ENCODE data around the gene REXO4. TPM values are rescaled to one million over a fixed set of nuclear protein-coding genes. Genes with fewer than 3 reads are reported as not detected.
A peak's percentile ranks its signal among the peaks of the same experiment; 100 is the strongest.

The REXO4 gene
- total and polyA plus RNA-seq, 2 of the 13 experiments (the other 11 are each of a cell fraction or from before 2014, with no cell fraction given), result 18.5 to 30.4 TPM

DNA sequence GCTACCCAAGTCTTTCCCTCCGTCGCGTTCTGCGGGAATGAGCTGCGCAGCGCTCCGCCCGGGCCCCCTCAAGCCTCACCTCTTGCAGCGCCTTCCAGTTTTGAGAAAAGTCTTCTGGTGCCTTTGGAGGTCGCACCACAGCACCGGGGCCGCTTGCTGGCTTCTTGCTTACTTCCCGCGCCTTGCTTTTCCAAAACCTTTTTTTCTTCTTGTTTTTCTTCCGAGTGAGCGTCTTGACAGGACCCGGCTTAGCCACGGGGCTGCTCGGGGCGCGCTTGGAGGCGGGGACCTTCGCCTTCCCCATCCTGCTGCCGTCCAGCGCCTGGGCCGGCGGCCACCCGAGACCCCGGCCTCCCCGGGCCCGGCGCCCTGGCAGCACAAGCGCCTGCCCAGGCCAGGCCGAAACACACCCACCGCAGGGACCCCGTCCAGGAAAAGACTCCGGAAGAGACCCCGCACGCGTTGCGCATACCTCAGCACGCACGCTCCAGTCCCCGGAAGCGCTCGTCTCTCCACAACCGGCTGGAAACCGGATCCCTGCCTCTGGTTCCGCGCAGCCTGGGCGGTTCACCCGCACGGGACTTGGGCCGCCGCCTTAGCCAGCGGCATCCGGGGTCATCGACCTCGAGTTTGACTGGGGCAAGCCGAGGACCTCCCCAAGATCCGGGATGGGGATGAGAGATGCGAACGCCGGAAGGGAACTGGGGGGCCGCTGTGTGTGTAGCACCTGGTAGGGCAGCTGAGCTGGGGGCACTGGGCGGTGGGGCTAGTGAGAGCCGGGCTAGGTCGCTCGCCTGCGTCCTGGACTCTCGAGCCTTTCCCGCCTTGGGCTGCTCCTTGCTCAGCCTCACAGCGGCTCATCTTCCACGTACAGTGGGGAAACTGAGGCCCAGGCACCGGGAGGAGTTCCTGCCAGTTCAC, at the start of gene REXO4 (continued):
- TF ChIP-seq ELF1 (CRISPR knock-in tag; IDR thresholded peaks at IDR 0.05) (peak; percentile 91), ZFP37 (CRISPR knock-in tag; IDR thresholded peaks at IDR 0.05; ENCODE audit: borderline replicate concordance) (no peak), FOXC1 (CRISPR knock-in tag; IDR thresholded peaks at IDR 0.05; ENCODE audit: borderline replicate concordance) (peak; percentile 87; the same call in 1 of the 2 replicates), ZNF644 (CRISPR knock-in tag; IDR thresholded peaks at IDR 0.05; ENCODE audit: low read depth) (no peak), MATR3 (CRISPR knock-in tag; IDR thresholded peaks at IDR 0.05) (no peak), ZFYVE20 (CRISPR knock-in tag; IDR thresholded peaks at IDR 0.05; ENCODE audit: borderline replicate concordance, low read depth) (no peak), ZNF20 (CRISPR knock-in tag; IDR thresholded peaks at IDR 0.05) (no peak), CHCHD3 (CRISPR knock-in tag; IDR thresholded peaks at IDR 0.05) (no peak), HNRNPL (IDR thresholded peaks at IDR 0.05; ENCODE audit: low read depth, low read length) (peak; percentile 77), KDM1A (CRISPR knock-in tag; IDR thresholded peaks at IDR 0.05) (peak; percentile 75; the same call in 1 of the 2 replicates), ZNF614 (CRISPR knock-in tag; IDR thresholded peaks at IDR 0.05; ENCODE audit: borderline replicate concordance) (peak; percentile 71; the same call in 1 of the 2 replicates), THAP11 (CRISPR knock-in tag; IDR thresholded peaks at IDR 0.05) (peak; percentile 95), MBD4 (IDR thresholded peaks at IDR 0.05; ENCODE audit: borderline replicate concordance, low read length) (no peak), RFXANK (CRISPR knock-in tag; IDR thresholded peaks at IDR 0.05) (no peak), PCBP1 (IDR thresholded peaks at IDR 0.05; ENCODE audit: borderline replicate concordance, low read depth, low read length) (peak; percentile 89; the same call in 1 of the 2 replicates), SUZ12 (IDR thresholded peaks at IDR 0.05; ENCODE audit: low read depth, low read length) (no peak)
- TF ChIP-seq, protein P1, sequence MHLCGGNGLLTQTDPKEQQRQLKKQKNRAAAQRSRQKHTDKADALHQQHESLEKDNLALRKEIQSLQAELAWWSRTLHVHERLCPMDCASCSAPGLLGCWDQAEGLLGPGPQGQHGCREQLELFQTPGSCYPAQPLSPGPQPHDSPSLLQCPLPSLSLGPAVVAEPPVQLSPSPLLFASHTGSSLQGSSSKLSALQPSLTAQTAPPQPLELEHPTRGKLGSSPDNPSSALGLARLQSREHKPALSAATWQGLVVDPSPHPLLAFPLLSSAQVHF (CRISPR knock-in tag; IDR thresholded peaks at IDR 0.05), result peak; percentile 88; the same call in 1 of the 2 replicates
- TF ChIP-seq, protein P2, sequence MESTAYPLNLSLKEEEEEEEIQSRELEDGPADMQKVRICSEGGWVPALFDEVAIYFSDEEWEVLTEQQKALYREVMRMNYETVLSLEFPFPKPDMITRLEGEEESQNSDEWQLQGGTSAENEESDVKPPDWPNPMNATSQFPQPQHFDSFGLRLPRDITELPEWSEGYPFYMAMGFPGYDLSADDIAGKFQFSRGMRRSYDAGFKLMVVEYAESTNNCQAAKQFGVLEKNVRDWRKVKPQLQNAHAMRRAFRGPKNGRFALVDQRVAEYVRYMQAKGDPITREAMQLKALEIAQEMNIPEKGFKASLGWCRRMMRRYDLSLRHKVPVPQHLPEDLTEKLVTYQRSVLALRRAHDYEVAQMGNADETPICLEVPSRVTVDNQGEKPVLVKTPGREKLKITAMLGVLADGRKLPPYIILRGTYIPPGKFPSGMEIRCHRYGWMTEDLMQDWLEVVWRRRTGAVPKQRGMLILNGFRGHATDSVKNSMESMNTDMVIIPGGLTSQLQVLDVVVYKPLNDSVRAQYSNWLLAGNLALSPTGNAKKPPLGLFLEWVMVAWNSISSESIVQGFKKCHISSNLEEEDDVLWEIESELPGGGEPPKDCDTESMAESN (CRISPR knock-in tag; conservative IDR thresholded peaks at IDR 0.05), result peak; percentile 78
- TF ChIP-seq, protein P3, sequence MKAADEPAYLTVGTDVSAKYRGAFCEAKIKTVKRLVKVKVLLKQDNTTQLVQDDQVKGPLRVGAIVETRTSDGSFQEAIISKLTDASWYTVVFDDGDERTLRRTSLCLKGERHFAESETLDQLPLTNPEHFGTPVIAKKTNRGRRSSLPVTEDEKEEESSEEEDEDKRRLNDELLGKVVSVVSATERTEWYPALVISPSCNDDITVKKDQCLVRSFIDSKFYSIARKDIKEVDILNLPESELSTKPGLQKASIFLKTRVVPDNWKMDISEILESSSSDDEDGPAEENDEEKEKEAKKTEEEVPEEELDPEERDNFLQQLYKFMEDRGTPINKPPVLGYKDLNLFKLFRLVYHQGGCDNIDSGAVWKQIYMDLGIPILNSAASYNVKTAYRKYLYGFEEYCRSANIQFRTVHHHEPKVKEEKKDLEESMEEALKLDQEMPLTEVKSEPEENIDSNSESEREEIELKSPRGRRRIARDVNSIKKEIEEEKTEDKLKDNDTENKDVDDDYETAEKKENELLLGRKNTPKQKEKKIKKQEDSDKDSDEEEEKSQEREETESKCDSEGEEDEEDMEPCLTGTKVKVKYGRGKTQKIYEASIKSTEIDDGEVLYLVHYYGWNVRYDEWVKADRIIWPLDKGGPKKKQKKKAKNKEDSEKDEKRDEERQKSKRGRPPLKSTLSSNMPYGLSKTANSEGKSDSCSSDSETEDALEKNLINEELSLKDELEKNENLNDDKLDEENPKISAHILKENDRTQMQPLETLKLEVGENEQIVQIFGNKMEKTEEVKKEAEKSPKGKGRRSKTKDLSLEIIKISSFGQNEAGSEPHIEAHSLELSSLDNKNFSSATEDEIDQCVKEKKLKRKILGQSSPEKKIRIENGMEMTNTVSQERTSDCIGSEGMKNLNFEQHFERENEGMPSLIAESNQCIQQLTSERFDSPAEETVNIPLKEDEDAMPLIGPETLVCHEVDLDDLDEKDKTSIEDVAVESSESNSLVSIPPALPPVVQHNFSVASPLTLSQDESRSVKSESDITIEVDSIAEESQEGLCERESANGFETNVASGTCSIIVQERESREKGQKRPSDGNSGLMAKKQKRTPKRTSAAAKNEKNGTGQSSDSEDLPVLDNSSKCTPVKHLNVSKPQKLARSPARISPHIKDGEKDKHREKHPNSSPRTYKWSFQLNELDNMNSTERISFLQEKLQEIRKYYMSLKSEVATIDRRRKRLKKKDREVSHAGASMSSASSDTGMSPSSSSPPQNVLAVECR (CRISPR knock-in tag; IDR thresholded peaks at IDR 0.05; ENCODE audit: borderline replicate concordance), result peak; percentile 97
